ENCODE measurements around the gene TRIM38.
"Not testable (repeated sequence)": the region's sequence is repeated elsewhere in the genome, so short reads cannot be mapped to it uniquely, and the experiment has no call there.

TRIM38 gene

DNA sequence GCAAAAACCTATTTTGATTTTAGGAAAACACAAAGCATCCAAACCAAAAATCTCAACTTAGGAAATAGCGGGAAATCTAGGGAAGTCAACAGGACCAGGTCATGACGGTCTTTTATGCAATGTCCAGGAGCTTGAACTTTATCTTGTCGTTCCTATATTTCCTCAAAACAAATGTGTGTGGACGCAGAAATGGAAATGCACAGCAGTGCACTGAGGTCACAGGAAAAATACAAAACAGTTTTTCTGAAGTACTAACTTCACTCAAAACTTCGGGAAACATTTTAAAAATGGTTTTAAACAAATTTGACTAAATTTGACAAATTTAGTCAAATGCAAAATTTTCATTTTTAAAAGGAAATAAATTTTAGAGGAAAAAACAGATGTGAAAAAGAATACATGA, 26.6 kb upstream of the TRIM38 start:
- no peaks in the 10 kb centered on the region for H3K4me1 Mint-ChIP-seq
- peaks cover 3% of the 10 kb centered on the region for H3K27me3 Mint-ChIP-seq (ENCODE audit: low read depth)
- H3K9me3 Mint-ChIP-seq = no peaks in the 10 kb centered on the region
- no peaks in the 10 kb centered on the region for H3K36me3 Mint-ChIP-seq (ENCODE audit: low read depth)
- no peak overlapping the region for H3K27ac Mint-ChIP-seq
- TF ChIP-seq CTCF (IDR thresholded peaks at IDR 0.05; ENCODE audit: unreplicated experiment in 3 of 3) = no peak
- no peak overlapping the region for H3K4me3 Mint-ChIP-seq

DNA sequence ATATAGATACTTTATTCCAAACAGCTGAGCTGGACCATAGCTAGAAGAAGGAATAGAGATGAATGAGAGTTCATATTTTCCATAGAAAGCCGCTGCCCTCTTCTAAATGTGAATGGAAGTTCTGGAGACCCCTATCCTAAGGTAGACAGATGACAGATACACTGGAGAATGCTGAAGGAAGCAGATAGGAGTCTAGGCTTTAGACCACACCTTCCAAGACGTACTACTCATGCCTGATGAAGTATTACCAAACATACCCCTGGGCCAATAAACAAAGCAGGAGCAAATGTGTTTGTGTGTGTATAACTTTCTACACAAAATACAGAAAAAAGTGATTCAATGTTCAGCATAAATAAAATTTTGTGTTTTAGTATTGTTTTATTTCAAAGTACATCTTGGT, 23.0 kb upstream of the TRIM38 start:
- Mint-ChIP-seq H3K4me1 (no peaks in the 10 kb centered on the region), H3K36me3 (ENCODE audit: low read depth) (no peaks in the 10 kb centered on the region), H3K4me3 (no peak overlapping the region), H3K27ac (no peak overlapping the region), H3K27me3 (ENCODE audit: low read depth) (peaks cover 3% of the 10 kb centered on the region), H3K9me3 (no peaks in the 10 kb centered on the region)
- no peak for TF ChIP-seq CTCF (IDR thresholded peaks at IDR 0.05; ENCODE audit: unreplicated experiment in 3 of 3)

GRCh38 chr6:25942561-25943147, 19.9 kb upstream of the TRIM38 start:
- Mint-ChIP-seq H3K4me1 (no peaks in the 10 kb centered on the region), H3K9me3 (peaks cover 6% of the 10 kb centered on the region), H3K36me3 (ENCODE audit: low read depth) (no peaks in the 10 kb centered on the region), H3K27ac (no peak overlapping the region), H3K27me3 (ENCODE audit: low read depth) (peaks cover 3% of the 10 kb centered on the region), H3K4me3 (no peak overlapping the region)
- peak; percentile 53 to 64 (median 59) for TF ChIP-seq CTCF (IDR thresholded peaks at IDR 0.05; ENCODE audit: unreplicated experiment in 3 of 3)

GRCh38 chr6:25943887-25944286, 18.7 kb upstream of the TRIM38 start:
- no peak overlapping the region for H3K27ac Mint-ChIP-seq
- H3K36me3 Mint-ChIP-seq (ENCODE audit: low read depth) = no peaks in the 10 kb centered on the region
- peaks cover 3% of the 10 kb centered on the region for H3K27me3 Mint-ChIP-seq (ENCODE audit: low read depth)
- no peak overlapping the region for H3K4me3 Mint-ChIP-seq
- no peak for TF ChIP-seq CTCF (IDR thresholded peaks at IDR 0.05; ENCODE audit: unreplicated experiment in 3 of 3)
- no peaks in the 10 kb centered on the region for H3K4me1 Mint-ChIP-seq
- peaks cover 6% of the 10 kb centered on the region for H3K9me3 Mint-ChIP-seq

- Mint-ChIP-seq H3K9me3 (peaks cover 6% of the 10 kb centered on the region), H3K4me3 (no peak overlapping the region), H3K27ac (no peak overlapping the region), H3K4me1 (no peaks in the 10 kb centered on the region), H3K27me3 (ENCODE audit: low read depth) (no peaks in the 10 kb centered on the region), H3K36me3 (ENCODE audit: low read depth) (no peaks in the 10 kb centered on the region)
- no peak for TF ChIP-seq CTCF (IDR thresholded peaks at IDR 0.05; ENCODE audit: unreplicated experiment in 3 of 3)
These were observed 17.7 kb upstream of the TRIM38 start for GRCh38 chr6:25944688-25945574.

GRCh38 chr6:25945738-25946137, 16.9 kb upstream of the TRIM38 start:
- not testable (repeated sequence) for H3K4me3 Mint-ChIP-seq; H3K27me3 Mint-ChIP-seq (ENCODE audit: low read depth); H3K4me1 Mint-ChIP-seq; H3K27ac Mint-ChIP-seq; H3K36me3 Mint-ChIP-seq (ENCODE audit: low read depth)
- H3K9me3 Mint-ChIP-seq = peaks cover 10% of the 10 kb centered on the region
